Stimulated activated naive CD8-positive, alpha-beta T cell treated with anti-CD3 and anti-CD28 coated beads, Interleukin-15, amount 100 ng/mL, for 72 hours (primary cell): ENCODE results near the gene TMEM156.
A peak's percentile ranks its signal among the peaks of the same experiment; 100 is the strongest.
"Not testable (repeated sequence)": the region's sequence is repeated elsewhere in the genome, so short reads cannot be mapped to it uniquely, and the experiment has no call there.

ENCODE experiments used
- ATAC-seq: fragments of 150-1000 bp; cut with Tn5 transposase; 2 replicates; pipeline ENCODE4 v1.10.0; 2021; ENCODE audit warnings: mild to moderate bottlenecking, moderate library complexity
- DNase-seq, 2 donors: peaks; one replicate each; pipeline ENCODE4 v3.0.0; 2021 to 2022
- H3K27ac Mint-ChIP-seq, 2 donors: one replicate each; pipeline ENCODE4 v1.8.0; 2022; ENCODE audit warnings: mild to moderate bottlenecking in 2 of 2, mixed read lengths in 2 of 2, moderate library complexity in 2 of 2
- H3K27me3 Mint-ChIP-seq: one replicate; pipeline ENCODE4 v1.8.0; 2022; ENCODE audit warnings: mixed read lengths
- H3K4me1 Mint-ChIP-seq: one replicate; pipeline ENCODE4 v1.8.0; 2022; ENCODE audit warnings: mild to moderate bottlenecking, mixed read lengths
- H3K4me3 Mint-ChIP-seq, 2 donors: one replicate each; pipeline ENCODE4 v1.8.0; 2022; ENCODE audit warnings: mild to moderate bottlenecking in 2 of 2, mixed read lengths in 2 of 2, moderate library complexity in 1 of 2
- H3K9me3 Mint-ChIP-seq, 2 donors: one replicate each; pipeline ENCODE4 v1.8.0; 2022; ENCODE audit warnings: mixed read lengths in 2 of 2

TMEM156 gene

GRCh38 chr4:39047681-39048080, 15.5 kb upstream of the TMEM156 start:
- Mint-ChIP-seq H3K27ac (no peak overlapping the region), H3K4me1 (peaks cover 54% of the 10 kb centered on the region), H3K27me3 (no peaks in the 10 kb centered on the region), H3K9me3 (no peaks in the 10 kb centered on the region), H3K4me3 (peak overlapping the region; percentile 11 to 43)
- no peak for DNase-seq
- ATAC-seq = no peak

- Mint-ChIP-seq H3K4me3 (peak overlapping the region; percentile 84 to 92), H3K27me3 (no peaks in the 10 kb centered on the region), H3K4me1 (peaks cover 61% of the 10 kb centered on the region), H3K27ac (peak overlapping the region; percentile 2 to 97), H3K9me3 (no peaks in the 10 kb centered on the region)
- DNase-seq (no peak), ATAC-seq (no peak)
Observed at GRCh38 chr4:39046249-39046648, 14.0 kb upstream of the TMEM156 start.

GRCh38 chr4:39045827-39046221, 13.6 kb upstream of the TMEM156 start:
- Mint-ChIP-seq H3K27me3 (no peaks in the 10 kb centered on the region), H3K4me3 (peak overlapping the region; percentile 84 to 92), H3K4me1 (peaks cover 58% of the 10 kb centered on the region), H3K9me3 (no peaks in the 10 kb centered on the region), H3K27ac (peak overlapping the region; percentile 2 to 97)
- no peak for DNase-seq
- ATAC-seq = no peak

GRCh38 chr4:39044956-39045826, 13.0 kb upstream of the TMEM156 start:
- peak overlapping the region; percentile 92 to 94 for H3K27ac Mint-ChIP-seq
- DNase-seq = no peak
- H3K4me3 Mint-ChIP-seq = peak overlapping the region; percentile 84 to 92
- H3K4me1 Mint-ChIP-seq = peaks cover 52% of the 10 kb centered on the region
- peak; percentile 44 for ATAC-seq
- H3K9me3 Mint-ChIP-seq = no peaks in the 10 kb centered on the region
- no peaks in the 10 kb centered on the region for H3K27me3 Mint-ChIP-seq

- ATAC-seq = peak; percentile 89
- DNase-seq = peak; percentile 92 to 96
- Mint-ChIP-seq H3K27ac (peak overlapping the region; percentile 81 to 95), H3K4me3 (peak overlapping the region; percentile 86 to 87), H3K4me1 (peaks cover 54% of the 10 kb centered on the region), H3K9me3 (no peaks in the 10 kb centered on the region), H3K27me3 (no peaks in the 10 kb centered on the region)
Observed at GRCh38 chr4:39044364-39044955, 12.3 kb upstream of the TMEM156 start.

- H3K4me1 Mint-ChIP-seq = peaks cover 57% of the 10 kb centered on the region
- DNase-seq (peak in 1 of 2 donors; percentile 26), ATAC-seq (peak; percentile 33)
- no peaks in the 10 kb centered on the region for H3K9me3 Mint-ChIP-seq
- H3K27ac Mint-ChIP-seq = peak overlapping the region; percentile 81 to 95
- H3K4me3 Mint-ChIP-seq = peak overlapping the region; percentile 86 to 87
- no peaks in the 10 kb centered on the region for H3K27me3 Mint-ChIP-seq
Observed at GRCh38 chr4:39043861-39044363, 11.7 kb upstream of the TMEM156 start.

- peaks cover 51% of the 10 kb centered on the region for H3K4me1 Mint-ChIP-seq
- no peaks in the 10 kb centered on the region for H3K27me3 Mint-ChIP-seq
- ATAC-seq = no peak
- H3K4me3 Mint-ChIP-seq = peak overlapping the region; percentile 86 to 87
- no peaks in the 10 kb centered on the region for H3K9me3 Mint-ChIP-seq
- no peak for DNase-seq
- H3K27ac Mint-ChIP-seq = peak overlapping the region; percentile 81 to 95
Observed at GRCh38 chr4:39043058-39043860, 11.1 kb upstream of the TMEM156 start.

- H3K27me3 Mint-ChIP-seq = no peaks in the 10 kb centered on the region
- DNase-seq (no peak), ATAC-seq (no peak)
- H3K27ac Mint-ChIP-seq = peak overlapping the region in 1 of 2 donors; percentile 82
- no peaks in the 10 kb centered on the region for H3K9me3 Mint-ChIP-seq
- H3K4me1 Mint-ChIP-seq = peaks cover 46% of the 10 kb centered on the region
- peak overlapping the region; percentile 1 to 12 for H3K4me3 Mint-ChIP-seq
Observed at GRCh38 chr4:39042366-39042765, 10.2 kb upstream of the TMEM156 start.

GRCh38 chr4:39039108-39039507, 6.9 kb upstream of the TMEM156 start:
- H3K27me3 Mint-ChIP-seq = no peaks in the 10 kb centered on the region
- no peak overlapping the region for H3K4me3 Mint-ChIP-seq
- ATAC-seq (no peak), DNase-seq (no peak)
- no peaks in the 10 kb centered on the region for H3K9me3 Mint-ChIP-seq
- H3K4me1 Mint-ChIP-seq = peaks cover 56% of the 10 kb centered on the region
- H3K27ac Mint-ChIP-seq = no peak overlapping the region

- H3K27ac Mint-ChIP-seq = peak overlapping the region in 1 of 2 donors; percentile 2
Observed at GRCh38 chr4:39037941-39038340, 5.7 kb upstream of the TMEM156 start.

GRCh38 chr4:39037491-39037825, 5.2 kb upstream of the TMEM156 start:
- Mint-ChIP-seq H3K4me3 (no peak overlapping the region), H3K27ac (no peak overlapping the region)
- ATAC-seq = no peak

More at GRCh38 chr4:39037941-39038340, 5.7 kb upstream of the TMEM156 start:
- Mint-ChIP-seq H3K27me3 (no peaks in the 10 kb centered on the region), H3K9me3 (no peaks in the 10 kb centered on the region), H3K4me3 (no peak overlapping the region), H3K4me1 (peaks cover 54% of the 10 kb centered on the region)
- no peak for ATAC-seq
- no peak for DNase-seq

GRCh38 chr4:39036172-39036571, 4.0 kb upstream of the TMEM156 start:
- no peak for DNase-seq
- Mint-ChIP-seq H3K9me3 (no peaks in the 10 kb centered on the region), H3K27ac (no peak overlapping the region), H3K27me3 (no peaks in the 10 kb centered on the region), H3K4me3 (no peak overlapping the region), H3K4me1 (peaks cover 54% of the 10 kb centered on the region)
- no peak for ATAC-seq

More at GRCh38 chr4:39037491-39037825, 5.2 kb upstream of the TMEM156 start:
- Mint-ChIP-seq H3K4me1 (peaks cover 56% of the 10 kb centered on the region), H3K27me3 (no peaks in the 10 kb centered on the region), H3K9me3 (no peaks in the 10 kb centered on the region)
- no peak for DNase-seq

- peak in 1 of 2 donors; percentile 27 for DNase-seq
- H3K9me3 Mint-ChIP-seq, ATAC-seq, H3K27me3 Mint-ChIP-seq: not testable (repeated sequence)
- peak overlapping the region; percentile 88 to 90 for H3K4me3 Mint-ChIP-seq
- H3K27ac Mint-ChIP-seq = peak overlapping the region; percentile 95 to 96
- H3K4me1 Mint-ChIP-seq = peaks cover 63% of the 10 kb centered on the region
Observed at GRCh38 chr4:39031590-39032020, 604 bp downstream of the TMEM156 start.

GRCh38 chr4:39030725-39031124, 1.5 kb downstream of the TMEM156 start:
- H3K4me3 Mint-ChIP-seq = peak overlapping the region; percentile 88 to 90
- DNase-seq = no peak
- peak overlapping the region; percentile 50 to 84 for H3K27ac Mint-ChIP-seq
- no peak for ATAC-seq
- H3K4me1 Mint-ChIP-seq = peaks cover 54% of the 10 kb centered on the region
- no peaks in the 10 kb centered on the region for H3K27me3 Mint-ChIP-seq
- no peaks in the 10 kb centered on the region for H3K9me3 Mint-ChIP-seq
